Measurements from ENCODE around the gene LYRM1. TPM values are rescaled to one million over a fixed set of nuclear protein-coding genes. Genes with fewer than 3 reads are reported as not detected.
"Not testable (repeated sequence)": the region's sequence is repeated elsewhere in the genome, so short reads cannot be mapped to it uniquely, and the experiment has no call there.

The LYRM1 gene
- polyA plus RNA-seq, 2 of the 4 experiments (the other 2 are of a cell fraction): 38.6 to 44.0 TPM

DNA sequence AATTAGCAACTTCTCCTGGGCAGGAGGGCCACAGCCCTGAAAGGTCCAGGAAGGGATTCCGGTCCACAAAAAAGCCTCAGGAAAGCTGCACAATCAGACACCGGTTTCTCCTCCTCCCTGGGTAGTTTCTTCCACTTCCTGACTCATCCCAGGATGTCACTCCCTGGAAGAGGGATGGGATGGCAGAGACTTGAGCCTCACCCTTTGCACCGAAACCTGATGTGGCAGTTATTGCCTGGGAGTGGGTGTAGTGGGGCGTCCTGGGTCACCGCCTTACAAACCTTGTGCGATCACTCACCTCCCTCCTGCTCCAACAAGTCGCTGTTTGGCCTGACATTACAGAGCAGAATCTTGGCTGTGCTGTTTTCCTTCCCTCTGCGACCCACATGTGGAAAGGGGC is 70.8 kb downstream of the LYRM1 start:
- TF ChIP-seq, protein P1, sequence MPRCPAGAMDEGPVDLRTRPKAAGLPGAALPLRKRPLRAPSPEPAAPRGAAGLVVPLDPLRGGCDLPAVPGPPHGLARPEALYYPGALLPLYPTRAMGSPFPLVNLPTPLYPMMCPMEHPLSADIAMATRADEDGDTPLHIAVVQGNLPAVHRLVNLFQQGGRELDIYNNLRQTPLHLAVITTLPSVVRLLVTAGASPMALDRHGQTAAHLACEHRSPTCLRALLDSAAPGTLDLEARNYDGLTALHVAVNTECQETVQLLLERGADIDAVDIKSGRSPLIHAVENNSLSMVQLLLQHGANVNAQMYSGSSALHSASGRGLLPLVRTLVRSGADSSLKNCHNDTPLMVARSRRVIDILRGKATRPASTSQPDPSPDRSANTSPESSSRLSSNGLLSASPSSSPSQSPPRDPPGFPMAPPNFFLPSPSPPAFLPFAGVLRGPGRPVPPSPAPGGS (IDR thresholded peaks at IDR 0.05): no peak
- TF ChIP-seq, protein P2, sequence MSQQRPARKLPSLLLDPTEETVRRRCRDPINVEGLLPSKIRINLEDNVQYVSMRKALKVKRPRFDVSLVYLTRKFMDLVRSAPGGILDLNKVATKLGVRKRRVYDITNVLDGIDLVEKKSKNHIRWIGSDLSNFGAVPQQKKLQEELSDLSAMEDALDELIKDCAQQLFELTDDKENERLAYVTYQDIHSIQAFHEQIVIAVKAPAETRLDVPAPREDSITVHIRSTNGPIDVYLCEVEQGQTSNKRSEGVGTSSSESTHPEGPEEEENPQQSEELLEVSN (IDR thresholded peaks at IDR 0.05; ENCODE audit: borderline replicate concordance, low read depth): no peak
- TF ChIP-seq SREBF2 (IDR thresholded peaks at IDR 0.05) (no peak), ZFP36 (IDR thresholded peaks at IDR 0.05; ENCODE audit: borderline replicate concordance, partially characterized antibody) (no peak), REST (IDR thresholded peaks at IDR 0.05) (no peak), HDAC2 (IDR thresholded peaks at IDR 0.05) (no peak), RARB (CRISPR knock-in tag; IDR thresholded peaks at IDR 0.05) (no peak), PBX3 (IDR thresholded peaks at IDR 0.05) (no peak), RAD21 (conservative IDR thresholded peaks at IDR 0.05 in 1 of 2, IDR thresholded peaks at IDR 0.05 in 1 of 2) (no peak), HEYL (CRISPR knock-in tag; IDR thresholded peaks at IDR 0.05) (no peak), ZC3H11A (IDR thresholded peaks at IDR 0.05) (no peak), FOSL2 (IDR thresholded peaks at IDR 0.05) (no peak), FOSL2 (CRISPR knock-in tag; IDR thresholded peaks at IDR 0.05) (no peak), CHD2 (IDR thresholded peaks at IDR 0.05; ENCODE audit: low read length, partially characterized antibody) (no peak), ESRRA (IDR thresholded peaks at IDR 0.05; ENCODE audit: borderline replicate concordance, low read length) (no peak)
- Histone ChIP-seq H3K9me3 (no peaks in the 10 kb centered on the region), H3K27ac (no peak overlapping the region), H3K4me2 (no peak overlapping the region), H3K4me1 (no peaks in the 10 kb centered on the region), H3K4me3 (no peak overlapping the region)
- DNase-seq (ENCODE audit: low read depth in 1 of 2, low spot score in 1 of 2) (no peak), ATAC-seq (no peak), FAIRE-seq (no peak)
- WGBS (ENCODE audit: missing lambda C conversion rate): 71% methylated on average over 8 of the region's 8 CpGs
- ChIA-PET CTCF (interaction anchor here (0.7 kb wide), 1 partner anchor 16 kb away, joined by 3 read pairs; no protein-coding TSS in a partner anchor), POLR2A (no interaction called here)

GRCh38 chr16:20973201-20973600 is 72.6 kb downstream of the LYRM1 start:
- CTCF ChIA-PET; H3K9me3 ChIP-seq; DNase-seq (ENCODE audit: low read depth in 1 of 2, low spot score in 1 of 2); FAIRE-seq; H3K4me3 ChIP-seq; H3K4me2 ChIP-seq; H3K4me1 ChIP-seq; H3K27ac ChIP-seq; ATAC-seq: not testable (repeated sequence)
- 69% methylated on average over 4 of the region's 4 CpGs for WGBS (ENCODE audit: missing lambda C conversion rate)
- POLR2A ChIA-PET: interaction anchor here (1.2 kb wide), 1 partner anchor 29 kb away, joined by 3 read pairs; no protein-coding TSS in a partner anchor

Other genes starting within 250 kb of the LYRM1 start
- not detected in 2 replicates for gene ACSM1, start 203.1 kb upstream of the LYRM1 start, polyA plus RNA-seq (2011; rRNA removed)
- not detected in 3 replicates for gene ACSM1, start 203.1 kb upstream of the LYRM1 start, polyA plus RNA-seq (2017; fragmentation: RNase III; extraction: RNeasy Plus Mini Kit Qiagen cat#74134 plus additional on column Dnase treatment)
- 30.0 and 47.7 TPM in 2 replicates for gene THUMPD1, start 159.0 kb upstream of the LYRM1 start, polyA plus RNA-seq (2011; rRNA removed)
- 25.9 to 27.8 TPM (median 27.8 TPM) in 3 replicates for gene THUMPD1, start 159.0 kb upstream of the LYRM1 start, polyA plus RNA-seq (2017; fragmentation: RNase III; extraction: RNeasy Plus Mini Kit Qiagen cat#74134 plus additional on column Dnase treatment)
- 15.7 and 17.8 TPM in 2 replicates for gene ACSM3, start 136.8 kb upstream of the LYRM1 start, polyA plus RNA-seq (2011; rRNA removed)
- 2.9 to 3.3 TPM (median 3.1 TPM) in 3 replicates for gene ACSM3, start 136.8 kb upstream of the LYRM1 start, polyA plus RNA-seq (2017; fragmentation: RNase III; extraction: RNeasy Plus Mini Kit Qiagen cat#74134 plus additional on column Dnase treatment)
- 21.0 and 25.1 TPM in 2 replicates for gene ERI2, start 94.3 kb upstream of the LYRM1 start, polyA plus RNA-seq (2011; rRNA removed)
- gene ERI2, start 94.3 kb upstream of the LYRM1 start, polyA plus RNA-seq (2017; fragmentation: RNase III; extraction: RNeasy Plus Mini Kit Qiagen cat#74134 plus additional on column Dnase treatment): 14.4 to 19.3 TPM (median 15.9 TPM) in 3 replicates
- gene REXO5, start 94.2 kb upstream of the LYRM1 start, polyA plus RNA-seq (2011; rRNA removed): 5.1 and 5.2 TPM in 2 replicates
- gene REXO5, start 94.2 kb upstream of the LYRM1 start, polyA plus RNA-seq (2017; fragmentation: RNase III; extraction: RNeasy Plus Mini Kit Qiagen cat#74134 plus additional on column Dnase treatment): 3.8 to 4.2 TPM (median 4.0 TPM) in 3 replicates
- gene DCUN1D3, start 413 bp upstream of the LYRM1 start, polyA plus RNA-seq (2011; rRNA removed): 7.2 and 7.5 TPM in 2 replicates
- gene DCUN1D3, start 413 bp upstream of the LYRM1 start, polyA plus RNA-seq (2017; fragmentation: RNase III; extraction: RNeasy Plus Mini Kit Qiagen cat#74134 plus additional on column Dnase treatment): 5.2 to 5.9 TPM (median 5.9 TPM) in 3 replicates